Measurements from ENCODE around the gene PID1. TPM values are rescaled to one million over a fixed set of nuclear protein-coding genes. Genes with fewer than 3 reads are reported as not detected.

Gene PID1
- total RNA-seq, 2 donors from 2014 or later: 30.2 to 40.3 TPM

GRCh38 chr2:229087843-229088516 is 183.1 kb downstream of the PID1 start:
- no peak overlapping the region for H3K27ac ChIP-seq
- intact Hi-C loops (cut with DNase I): no loop called here
- TF ChIP-seq CTCF (IDR thresholded peaks at IDR 0.05): no peak
- H3K36me3 ChIP-seq: no peaks in the 10 kb centered on the region
- no peak for DNase-seq
- peaks cover 3% of the 10 kb centered on the region for H3K4me1 ChIP-seq
- H3K4me3 ChIP-seq: no peak overlapping the region
- no peaks in the 10 kb centered on the region for H3K27me3 ChIP-seq
- H3K9me3 ChIP-seq: no peaks in the 10 kb centered on the region
- H3K9ac ChIP-seq (ENCODE audit: low read depth in 2 of 2, low read length in 2 of 2): no peak overlapping the region

GRCh38 chr2:229087267-229087666 is 183.8 kb downstream of the PID1 start:
- H3K36me3 ChIP-seq: no peaks in the 10 kb centered on the region
- H3K4me1 ChIP-seq: peaks cover 3% of the 10 kb centered on the region
- intact Hi-C loops (cut with DNase I): no loop called here
- H3K27ac ChIP-seq: no peak overlapping the region
- TF ChIP-seq CTCF (IDR thresholded peaks at IDR 0.05): no peak
- no peak overlapping the region for H3K4me3 ChIP-seq
- H3K9me3 ChIP-seq: no peaks in the 10 kb centered on the region
- H3K9ac ChIP-seq (ENCODE audit: low read depth in 2 of 2, low read length in 2 of 2): no peak overlapping the region
- no peaks in the 10 kb centered on the region for H3K27me3 ChIP-seq
- DNase-seq: no peak

GRCh38 chr2:229085439-229085838 is 185.6 kb downstream of the PID1 start:
- no peak for DNase-seq
- Histone ChIP-seq H3K4me3 (no peak overlapping the region), H3K4me1 (peaks cover 3% of the 10 kb centered on the region), H3K27me3 (no peaks in the 10 kb centered on the region), H3K9me3 (no peaks in the 10 kb centered on the region), H3K36me3 (no peaks in the 10 kb centered on the region), H3K27ac (no peak overlapping the region), H3K9ac (ENCODE audit: low read depth in 2 of 2, low read length in 2 of 2) (no peak overlapping the region)
- no peak for TF ChIP-seq CTCF (IDR thresholded peaks at IDR 0.05)
- intact Hi-C loops (cut with DNase I): no loop called here

- peak overlapping the region; percentile 23 for H3K27ac ChIP-seq
- intact Hi-C loops (cut with DNase I): no loop called here
- peaks cover 3% of the 10 kb centered on the region for H3K4me1 ChIP-seq
- no peak for TF ChIP-seq CTCF (IDR thresholded peaks at IDR 0.05)
- H3K27me3 ChIP-seq: no peaks in the 10 kb centered on the region
- no peak overlapping the region for H3K9ac ChIP-seq (ENCODE audit: low read depth in 2 of 2, low read length in 2 of 2)
- DNase-seq: no peak
- H3K9me3 ChIP-seq: no peaks in the 10 kb centered on the region
- no peaks in the 10 kb centered on the region for H3K36me3 ChIP-seq
- H3K4me3 ChIP-seq: no peak overlapping the region
Measured at GRCh38 chr2:229084447-229084846, 186.6 kb downstream of the PID1 start.

- no peaks in the 10 kb centered on the region for H3K9me3 ChIP-seq
- H3K27ac ChIP-seq: peak overlapping the region; percentile 23
- no peak overlapping the region for H3K4me3 ChIP-seq
- H3K36me3 ChIP-seq: no peaks in the 10 kb centered on the region
- H3K27me3 ChIP-seq: no peaks in the 10 kb centered on the region
- no peak overlapping the region for H3K9ac ChIP-seq (ENCODE audit: low read depth in 2 of 2, low read length in 2 of 2)
- TF ChIP-seq CTCF (IDR thresholded peaks at IDR 0.05): no peak
- peak; percentile 69 for DNase-seq
- H3K4me1 ChIP-seq: peaks cover 3% of the 10 kb centered on the region
- intact Hi-C loops (cut with DNase I): no loop called here
Measured at GRCh38 chr2:229083606-229084340, 187.3 kb downstream of the PID1 start.

Data from colonic mucosa (tissue), 4 donors.